ENCODE data around the gene GPR35.

Gene GPR35

DNA sequence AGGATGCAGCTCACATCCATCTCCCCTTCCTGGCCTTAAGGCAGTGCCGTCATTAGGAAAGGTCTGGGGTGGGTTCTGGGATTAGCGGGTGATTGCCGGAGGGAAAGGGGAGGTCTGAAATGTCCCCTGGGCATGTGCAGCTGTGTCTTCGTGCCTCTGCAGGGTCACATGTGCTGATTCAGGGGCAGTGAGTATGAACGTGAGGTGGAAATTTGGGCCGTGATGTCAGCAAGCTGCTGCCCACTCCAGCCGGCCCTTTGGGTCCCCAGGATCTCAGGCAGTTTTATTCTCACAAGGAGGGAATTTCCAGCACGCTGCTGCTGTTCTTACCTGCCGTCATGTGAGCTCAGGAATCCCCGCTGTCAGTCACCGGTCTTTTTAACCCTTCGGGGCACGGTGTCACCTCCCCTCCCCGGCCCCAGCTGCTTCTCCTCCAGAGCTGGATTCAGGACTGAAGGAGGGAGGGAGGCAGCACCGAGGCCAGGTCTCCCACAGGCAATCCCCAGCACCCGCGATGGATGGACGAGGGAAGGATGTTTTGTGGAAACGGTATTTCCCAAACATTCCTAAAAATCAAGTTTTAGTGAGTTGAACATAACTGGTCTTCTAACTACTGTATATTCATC is 23.5 kb downstream of the GPR35 start:
- no peak overlapping the region for H3K4me3 ChIP-seq (ENCODE audit: low read length)
- peaks cover 9% of the 10 kb centered on the region; the same call in 1 of the 2 replicates for H3K27me3 ChIP-seq (ENCODE audit: control insufficient read depth, low read length)
- TF ChIP-seq, protein P1, sequence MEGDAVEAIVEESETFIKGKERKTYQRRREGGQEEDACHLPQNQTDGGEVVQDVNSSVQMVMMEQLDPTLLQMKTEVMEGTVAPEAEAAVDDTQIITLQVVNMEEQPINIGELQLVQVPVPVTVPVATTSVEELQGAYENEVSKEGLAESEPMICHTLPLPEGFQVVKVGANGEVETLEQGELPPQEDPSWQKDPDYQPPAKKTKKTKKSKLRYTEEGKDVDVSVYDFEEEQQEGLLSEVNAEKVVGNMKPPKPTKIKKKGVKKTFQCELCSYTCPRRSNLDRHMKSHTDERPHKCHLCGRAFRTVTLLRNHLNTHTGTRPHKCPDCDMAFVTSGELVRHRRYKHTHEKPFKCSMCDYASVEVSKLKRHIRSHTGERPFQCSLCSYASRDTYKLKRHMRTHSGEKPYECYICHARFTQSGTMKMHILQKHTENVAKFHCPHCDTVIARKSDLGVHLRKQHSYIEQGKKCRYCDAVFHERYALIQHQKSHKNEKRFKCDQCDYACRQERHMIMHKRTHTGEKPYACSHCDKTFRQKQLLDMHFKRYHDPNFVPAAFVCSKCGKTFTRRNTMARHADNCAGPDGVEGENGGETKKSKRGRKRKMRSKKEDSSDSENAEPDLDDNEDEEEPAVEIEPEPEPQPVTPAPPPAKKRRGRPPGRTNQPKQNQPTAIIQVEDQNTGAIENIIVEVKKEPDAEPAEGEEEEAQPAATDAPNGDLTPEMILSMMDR (IDR thresholded peaks at IDR 0.05; ENCODE audit: low read depth, low read length, poor library complexity, severe bottlenecking) = no peak
- no peak for TF ChIP-seq EZH2phosphoT487 (IDR thresholded peaks at IDR 0.05; ENCODE audit: borderline replicate concordance, low read length)

DNA sequence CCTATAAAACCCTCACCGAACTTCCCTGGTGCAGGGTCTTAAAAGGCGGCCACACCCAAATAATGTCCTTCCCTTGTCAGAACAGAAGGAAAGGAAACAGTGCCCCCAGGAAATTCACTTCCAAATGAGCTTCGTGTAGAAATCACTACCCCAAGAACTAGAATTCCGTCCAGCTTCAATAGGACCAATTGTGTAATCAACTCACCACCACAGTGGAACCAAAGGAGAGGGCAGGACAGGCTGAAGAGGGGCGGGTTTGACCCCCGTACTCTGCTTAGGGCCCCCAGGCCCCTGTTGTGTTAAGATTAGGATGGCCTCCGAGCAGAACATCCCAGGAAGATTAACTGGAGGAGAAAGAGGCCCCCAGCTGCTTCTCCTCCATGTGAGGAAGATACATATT is 24.1 kb downstream of the GPR35 start:
- Histone ChIP-seq H3F3A (ENCODE audit: control insufficient read depth, insufficient read depth) (no peaks in the 10 kb centered on the region), H3K9me2 (replicated peaks; ENCODE audit: control insufficient read depth, low read length) (no peaks in the 10 kb centered on the region), H3K4me3 (ENCODE audit: low read length) (no peak overlapping the region), H4K20me1 (ENCODE audit: control insufficient read depth, insufficient read depth, low read depth, low read length) (no peaks in the 10 kb centered on the region), H3K4me1 (ENCODE audit: control insufficient read depth, low read length) (no peaks in the 10 kb centered on the region), H3K36me3 (ENCODE audit: control insufficient read depth, low read length) (no peaks in the 10 kb centered on the region), H3K4me2 (ENCODE audit: low read length) (no peak overlapping the region), H3K27ac (ENCODE audit: low read depth, low read length) (no peak overlapping the region), H3K79me2 (ENCODE audit: control insufficient read depth, low read length) (no peaks in the 10 kb centered on the region), H3K9me3 (ENCODE audit: control insufficient read depth, insufficient read depth, low read length) (no peaks in the 10 kb centered on the region), H3K27me3 (ENCODE audit: control insufficient read depth, low read length) (peaks cover 9% of the 10 kb centered on the region; the same call in 1 of the 2 replicates)
- no peak for TF ChIP-seq EZH2phosphoT487 (IDR thresholded peaks at IDR 0.05; ENCODE audit: borderline replicate concordance, low read length)
- TF ChIP-seq, protein P1 (IDR thresholded peaks at IDR 0.05; ENCODE audit: low read depth, low read length, poor library complexity, severe bottlenecking) = no peak

More for the DNA sequence above, 23.5 kb downstream of the GPR35 start:
- Histone ChIP-seq H3K27ac (ENCODE audit: low read depth, low read length) (no peak overlapping the region), H3K9me3 (ENCODE audit: control insufficient read depth, insufficient read depth, low read length) (no peaks in the 10 kb centered on the region), H3K4me1 (ENCODE audit: control insufficient read depth, low read length) (no peaks in the 10 kb centered on the region), H4K20me1 (ENCODE audit: control insufficient read depth, insufficient read depth, low read depth, low read length) (no peaks in the 10 kb centered on the region), H3K9me2 (replicated peaks; ENCODE audit: control insufficient read depth, low read length) (no peaks in the 10 kb centered on the region), H3K36me3 (ENCODE audit: control insufficient read depth, low read length) (no peaks in the 10 kb centered on the region), H3F3A (ENCODE audit: control insufficient read depth, insufficient read depth) (no peaks in the 10 kb centered on the region), H3K79me2 (ENCODE audit: control insufficient read depth, low read length) (no peaks in the 10 kb centered on the region), H3K4me2 (ENCODE audit: low read length) (no peak overlapping the region)

DNA sequence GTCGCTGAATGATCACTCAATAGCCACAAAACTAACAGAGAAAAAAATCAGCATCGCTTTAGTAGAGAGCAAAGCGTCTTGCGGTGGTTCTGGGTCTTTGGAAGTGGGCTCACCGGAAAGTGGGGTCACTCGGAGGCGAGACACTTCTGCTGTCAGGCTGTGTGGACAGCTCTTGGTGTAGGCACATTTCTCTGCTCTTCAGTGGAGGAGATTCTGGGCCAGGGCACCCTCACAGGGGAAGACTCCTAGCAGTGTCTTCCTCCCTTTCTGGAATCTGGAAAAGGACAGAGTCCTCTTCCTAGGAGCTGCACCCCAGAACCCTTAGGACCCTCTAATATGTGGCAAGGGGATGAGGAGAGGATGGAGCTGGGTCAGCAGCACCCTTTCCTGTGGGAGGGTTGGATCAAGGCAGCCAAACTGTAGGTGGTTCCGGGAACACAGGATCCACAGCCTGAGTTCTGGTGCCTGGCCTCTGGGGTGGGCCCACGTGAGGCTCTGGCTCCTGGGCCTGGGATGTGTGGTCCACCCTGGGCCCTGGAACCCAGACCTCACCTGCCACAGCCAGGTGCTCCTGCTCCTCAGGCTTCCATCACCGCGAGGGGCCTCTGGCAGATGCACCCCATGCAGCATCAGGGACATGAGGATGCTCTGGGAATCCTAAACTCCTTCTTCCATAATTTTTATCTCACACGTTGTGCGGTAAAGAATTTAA is 25.1 kb downstream of the GPR35 start:
- Histone ChIP-seq H3K27me3 (ENCODE audit: control insufficient read depth, low read length) (peaks cover 9% of the 10 kb centered on the region; the same call in 1 of the 2 replicates), H3K9me3 (ENCODE audit: control insufficient read depth, insufficient read depth, low read length) (no peaks in the 10 kb centered on the region), H3K79me2 (ENCODE audit: control insufficient read depth, low read length) (no peaks in the 10 kb centered on the region), H3K27ac (ENCODE audit: low read depth, low read length) (no peak overlapping the region), H3K4me2 (ENCODE audit: low read length) (no peak overlapping the region), H4K20me1 (ENCODE audit: control insufficient read depth, insufficient read depth, low read depth, low read length) (no peaks in the 10 kb centered on the region), H3K36me3 (ENCODE audit: control insufficient read depth, low read length) (no peaks in the 10 kb centered on the region), H3K4me1 (ENCODE audit: control insufficient read depth, low read length) (no peaks in the 10 kb centered on the region), H3F3A (ENCODE audit: control insufficient read depth, insufficient read depth) (no peaks in the 10 kb centered on the region), H3K4me3 (ENCODE audit: low read length) (no peak overlapping the region), H3K9me2 (replicated peaks; ENCODE audit: control insufficient read depth, low read length) (no peaks in the 10 kb centered on the region)
- TF ChIP-seq EZH2phosphoT487 (IDR thresholded peaks at IDR 0.05; ENCODE audit: borderline replicate concordance, low read length) = no peak
- TF ChIP-seq, protein P1 (IDR thresholded peaks at IDR 0.05; ENCODE audit: low read depth, low read length, poor library complexity, severe bottlenecking) = no peak

All from DOHH2 (cell line).